Measurements from ENCODE around the gene CHST15.

- TF ChIP-seq ZNF138 (CRISPR knock-in tag; IDR thresholded peaks at IDR 0.05; ENCODE audit: low read depth) (no peak), CTCF (CRISPR knock-in tag; IDR thresholded peaks at IDR 0.05) (no peak), HNF4A (CRISPR knock-in tag; IDR thresholded peaks at IDR 0.05) (no peak), ZSCAN25 (CRISPR knock-in tag; IDR thresholded peaks at IDR 0.05) (no peak), POLR2A (IDR thresholded peaks at IDR 0.05; ENCODE audit: insufficient read depth in 1 of 2, low read depth in 2 of 2, low read length in 2 of 2) (no peak), SP1 (IDR thresholded peaks at IDR 0.05) (no peak), SP1 (CRISPR knock-in tag; IDR thresholded peaks at IDR 0.05) (no peak), ZNF350 (CRISPR knock-in tag; IDR thresholded peaks at IDR 0.05; ENCODE audit: borderline replicate concordance, low read depth) (no peak), MIXL1 (CRISPR knock-in tag; IDR thresholded peaks at IDR 0.05) (no peak), RFXAP (CRISPR knock-in tag; IDR thresholded peaks at IDR 0.05; ENCODE audit: borderline replicate concordance) (no peak), GATA4 (IDR thresholded peaks at IDR 0.05; ENCODE audit: borderline replicate concordance, low read depth) (no peak), SIN3A (IDR thresholded peaks at IDR 0.05; ENCODE audit: borderline replicate concordance, low read depth, low read length) (no peak)
Observed at GRCh38 chr10:124066126-124066700, 27.2 kb downstream of the CHST15 start.

Measured in HepG2 (cell line).